Measurements from ENCODE around the gene FZR1. TPM values are rescaled to one million over a fixed set of nuclear protein-coding genes. Genes with fewer than 3 reads are reported as not detected.
A peak's percentile ranks its signal among the peaks of the same experiment; 100 is the strongest.
"Not testable (repeated sequence)": the region's sequence is repeated elsewhere in the genome, so short reads cannot be mapped to it uniquely, and the experiment has no call there.

FZR1 gene
- total RNA-seq, 1 donor from 2014 or later: 20.7 TPM

DNA sequence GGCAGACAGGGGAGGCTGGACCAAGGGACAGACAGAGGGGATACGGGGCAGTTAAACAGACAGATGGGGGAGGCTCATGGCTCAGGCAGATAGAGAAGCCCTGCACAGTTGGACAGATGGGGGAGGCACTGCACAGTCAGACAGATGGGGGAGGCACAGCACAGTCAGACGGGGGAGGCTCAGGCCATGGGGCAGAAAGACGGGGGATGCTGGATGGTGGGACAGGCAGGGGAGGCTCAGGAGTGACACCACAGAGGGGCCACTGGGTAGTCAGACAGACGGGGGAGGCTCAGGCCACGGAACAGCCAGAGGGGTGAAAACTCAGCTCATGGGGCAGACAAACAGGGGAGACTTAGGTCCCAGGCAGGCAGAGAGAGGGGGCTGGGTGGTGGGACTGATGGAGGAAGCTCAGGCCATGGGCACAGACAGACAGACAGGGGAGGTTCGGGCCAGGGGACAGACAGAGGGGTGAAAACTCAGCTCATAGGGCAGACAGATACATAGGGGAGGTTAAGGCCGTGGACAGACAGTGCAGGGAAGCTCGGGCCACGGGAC, 50.4 kb downstream of the FZR1 start:
- Histone ChIP-seq H3K4me3 (peak overlapping the region; percentile 79), H3K9me3 (replicated peaks) (no peaks in the 10 kb centered on the region), H3K27me3 (ENCODE audit: low read depth) (no peaks in the 10 kb centered on the region), H3K27ac (replicated peaks) (peak overlapping the region; percentile 85), H3K4me1 (peaks cover 47% of the 10 kb centered on the region), H3K36me3 (no peaks in the 10 kb centered on the region)
- intact Hi-C loops (cut with micrococcal nuclease): no loop called here
- TF ChIP-seq, protein P1, sequence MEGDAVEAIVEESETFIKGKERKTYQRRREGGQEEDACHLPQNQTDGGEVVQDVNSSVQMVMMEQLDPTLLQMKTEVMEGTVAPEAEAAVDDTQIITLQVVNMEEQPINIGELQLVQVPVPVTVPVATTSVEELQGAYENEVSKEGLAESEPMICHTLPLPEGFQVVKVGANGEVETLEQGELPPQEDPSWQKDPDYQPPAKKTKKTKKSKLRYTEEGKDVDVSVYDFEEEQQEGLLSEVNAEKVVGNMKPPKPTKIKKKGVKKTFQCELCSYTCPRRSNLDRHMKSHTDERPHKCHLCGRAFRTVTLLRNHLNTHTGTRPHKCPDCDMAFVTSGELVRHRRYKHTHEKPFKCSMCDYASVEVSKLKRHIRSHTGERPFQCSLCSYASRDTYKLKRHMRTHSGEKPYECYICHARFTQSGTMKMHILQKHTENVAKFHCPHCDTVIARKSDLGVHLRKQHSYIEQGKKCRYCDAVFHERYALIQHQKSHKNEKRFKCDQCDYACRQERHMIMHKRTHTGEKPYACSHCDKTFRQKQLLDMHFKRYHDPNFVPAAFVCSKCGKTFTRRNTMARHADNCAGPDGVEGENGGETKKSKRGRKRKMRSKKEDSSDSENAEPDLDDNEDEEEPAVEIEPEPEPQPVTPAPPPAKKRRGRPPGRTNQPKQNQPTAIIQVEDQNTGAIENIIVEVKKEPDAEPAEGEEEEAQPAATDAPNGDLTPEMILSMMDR (IDR thresholded peaks at IDR 0.05; ENCODE audit: borderline replicate concordance): no peak
- DNase-seq: no peak

DNA sequence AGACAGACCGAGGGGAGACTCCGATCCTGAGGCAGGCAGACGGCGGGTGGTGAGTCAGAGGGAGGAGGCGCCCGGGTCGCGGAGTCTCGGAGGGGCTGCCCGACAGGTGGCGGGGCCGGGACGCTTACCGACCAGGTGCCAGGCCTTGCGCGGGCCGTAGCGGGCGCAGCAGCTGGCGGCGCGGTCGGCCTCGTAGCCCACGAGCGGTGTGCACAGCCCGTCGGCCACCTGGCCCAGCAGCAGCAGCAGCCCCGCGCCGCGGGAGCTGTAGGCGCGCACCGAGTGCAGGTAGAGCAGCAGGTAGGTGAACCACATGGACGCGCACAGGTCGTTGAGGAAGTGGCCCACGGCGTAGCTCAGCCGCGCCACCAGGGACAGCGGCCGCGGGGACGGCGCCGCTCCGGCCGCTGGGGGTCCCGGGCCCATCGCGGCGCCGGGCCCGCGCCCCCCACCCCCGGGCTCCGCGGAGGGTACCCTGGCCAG, 50.9 kb downstream of the FZR1 start:
- TF ChIP-seq, protein P1 (IDR thresholded peaks at IDR 0.05; ENCODE audit: borderline replicate concordance): peak; percentile 32
- peak overlapping the region; percentile 85 for H3K27ac ChIP-seq (replicated peaks)
- intact Hi-C loops (cut with micrococcal nuclease): no loop called here
- H3K27me3 ChIP-seq (ENCODE audit: low read depth): no peaks in the 10 kb centered on the region
- H3K9me3 ChIP-seq (replicated peaks): no peaks in the 10 kb centered on the region
- no peak for DNase-seq
- peak overlapping the region; percentile 79 for H3K4me3 ChIP-seq
- H3K36me3 ChIP-seq: no peaks in the 10 kb centered on the region
- H3K4me1 ChIP-seq: peaks cover 47% of the 10 kb centered on the region

DNA sequence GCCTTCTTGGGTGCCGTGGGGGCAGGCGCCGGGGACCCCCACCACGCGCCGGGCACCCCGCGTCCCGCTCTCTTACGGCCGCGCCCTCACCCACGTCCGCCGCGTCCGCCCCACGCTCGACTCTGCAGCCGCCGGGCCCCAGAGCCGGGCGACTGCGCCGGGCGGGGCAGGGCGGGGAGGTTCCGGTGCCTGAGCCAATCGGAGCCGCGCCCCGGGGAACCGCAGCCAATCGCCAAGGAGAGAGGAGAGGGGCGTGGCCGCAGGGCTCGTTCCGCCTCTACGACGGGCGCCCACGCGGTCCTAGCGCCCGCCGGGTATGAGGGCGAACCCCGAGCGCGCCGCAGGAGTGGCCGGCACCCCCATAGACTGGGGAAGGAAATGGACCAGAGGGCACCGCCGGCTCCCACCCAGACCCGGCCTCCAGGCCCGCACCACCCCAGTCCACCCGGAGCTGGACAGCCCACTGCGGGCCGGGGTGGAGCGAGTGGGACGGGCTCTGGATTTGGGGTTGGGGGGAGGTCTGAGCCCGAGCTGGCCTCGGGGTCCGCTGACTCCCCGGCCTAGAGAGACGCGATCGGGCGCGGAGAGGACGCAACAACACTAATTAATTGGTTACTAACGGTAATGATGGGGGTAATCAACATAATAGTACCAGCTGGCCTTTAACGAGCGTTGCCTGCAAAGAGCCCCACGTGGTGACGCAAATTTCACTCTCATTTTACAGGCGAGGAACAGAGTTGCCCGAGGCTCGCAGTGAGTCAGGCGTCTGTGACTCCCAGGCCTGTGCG, 51.5 kb downstream of the FZR1 start, which contains the start of gene MFSD12:
MFSD12 (minus strand) TSS at position 126 of the 788 bp plus-strand sequence. CDS start 183 bp downstream, outside the sequence.
- TF ChIP-seq, protein P1 (IDR thresholded peaks at IDR 0.05; ENCODE audit: borderline replicate concordance): no peak

DNA sequence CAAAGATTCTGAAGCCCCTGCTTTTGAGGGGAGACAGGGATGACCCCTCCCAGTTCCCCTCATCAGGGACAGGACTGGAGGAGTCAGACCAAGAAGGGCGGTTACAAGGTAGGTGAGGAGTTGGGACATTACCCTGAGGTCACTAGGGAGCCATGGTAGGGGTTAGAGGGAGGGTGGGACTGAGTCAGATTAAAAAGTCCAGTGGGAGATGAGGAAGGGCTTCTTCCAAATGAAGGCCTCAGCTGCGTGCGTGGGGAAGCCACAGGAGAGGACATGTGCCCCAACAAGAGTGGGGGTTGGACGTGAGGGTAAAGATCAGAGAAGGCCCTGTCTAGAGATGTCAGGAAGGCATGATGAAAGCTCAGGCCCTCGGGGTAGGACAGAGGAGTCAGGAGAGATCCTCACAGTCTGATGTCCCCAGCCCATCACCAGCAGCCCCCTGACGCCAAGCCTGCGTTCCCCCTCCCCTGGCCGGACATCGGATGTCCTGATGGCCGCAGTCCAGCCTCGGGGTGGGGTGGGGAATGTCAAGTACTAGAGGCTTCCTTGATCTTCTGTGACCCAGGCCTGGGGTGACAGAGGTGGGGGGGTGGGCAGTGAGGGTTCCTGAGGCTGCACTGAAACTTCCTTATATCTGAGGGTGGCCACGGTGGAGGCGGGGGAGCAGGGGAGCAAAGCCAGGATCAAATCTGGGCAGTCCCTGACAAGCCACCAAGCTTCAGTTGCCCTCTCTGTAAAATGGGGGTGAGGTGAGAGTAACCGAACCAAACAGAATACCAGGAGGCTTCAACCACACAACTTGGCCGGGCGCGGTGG, 57.8 kb downstream of the FZR1 start:
- H3K4me3 ChIP-seq: no peak overlapping the region
- no peaks in the 10 kb centered on the region for H3K4me1 ChIP-seq
- TF ChIP-seq, protein P1 (IDR thresholded peaks at IDR 0.05; ENCODE audit: borderline replicate concordance): no peak
- no peak for DNase-seq
- intact Hi-C loops (cut with micrococcal nuclease): no loop called here
- no peak overlapping the region for H3K27ac ChIP-seq (replicated peaks)
- no peaks in the 10 kb centered on the region for H3K9me3 ChIP-seq (replicated peaks)
- no peaks in the 10 kb centered on the region for H3K27me3 ChIP-seq (ENCODE audit: low read depth)
- H3K36me3 ChIP-seq: no peaks in the 10 kb centered on the region

More for the DNA sequence above, 51.5 kb downstream of the FZR1 start, which contains the start of gene MFSD12:
- no peaks in the 10 kb centered on the region for H3K36me3 ChIP-seq
- intact Hi-C loops (cut with micrococcal nuclease): no loop called here
- DNase-seq: peak; percentile 96
- peak within 1 kb of the TSS; percentile 85 for H3K27ac ChIP-seq (replicated peaks)
- peak within 1 kb of the TSS; percentile 79 for H3K4me3 ChIP-seq
- H3K27me3 ChIP-seq (ENCODE audit: low read depth): no peaks in the 10 kb centered on the region
- no peaks in the 10 kb centered on the region for H3K9me3 ChIP-seq (replicated peaks)
- H3K4me1 ChIP-seq: peaks cover 44% of the 10 kb centered on the region

DNA sequence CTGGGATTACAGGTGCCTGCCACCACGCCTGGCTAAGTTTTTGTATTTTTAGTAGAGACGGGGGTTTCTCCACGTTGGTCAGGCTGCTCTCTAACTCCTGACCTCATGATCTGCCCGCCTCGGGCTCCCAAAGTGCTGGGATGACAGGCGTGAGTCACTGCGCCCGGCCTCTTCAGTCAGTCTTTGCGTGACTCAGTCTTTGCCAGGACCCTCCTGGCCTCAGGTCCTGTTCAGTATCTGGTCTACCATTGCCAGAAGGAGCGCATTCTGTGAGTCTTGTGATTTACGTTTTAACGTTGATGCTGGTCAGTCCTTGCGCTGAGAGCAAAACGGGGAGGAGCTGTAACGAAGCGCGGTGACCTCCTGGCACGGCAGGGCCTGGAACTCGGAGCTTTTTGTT, 59.0 kb downstream of the FZR1 start:
- no peak for DNase-seq
- no peak overlapping the region for H3K27ac ChIP-seq (replicated peaks)
- no peaks in the 10 kb centered on the region for H3K4me1 ChIP-seq
- TF ChIP-seq, protein P1 (IDR thresholded peaks at IDR 0.05; ENCODE audit: borderline replicate concordance): no peak
- H3K9me3 ChIP-seq (replicated peaks): no peaks in the 10 kb centered on the region
- intact Hi-C loops (cut with micrococcal nuclease): no loop called here
- H3K4me3 ChIP-seq: no peak overlapping the region
- H3K36me3 ChIP-seq: no peaks in the 10 kb centered on the region
- H3K27me3 ChIP-seq (ENCODE audit: low read depth): no peaks in the 10 kb centered on the region

DNA sequence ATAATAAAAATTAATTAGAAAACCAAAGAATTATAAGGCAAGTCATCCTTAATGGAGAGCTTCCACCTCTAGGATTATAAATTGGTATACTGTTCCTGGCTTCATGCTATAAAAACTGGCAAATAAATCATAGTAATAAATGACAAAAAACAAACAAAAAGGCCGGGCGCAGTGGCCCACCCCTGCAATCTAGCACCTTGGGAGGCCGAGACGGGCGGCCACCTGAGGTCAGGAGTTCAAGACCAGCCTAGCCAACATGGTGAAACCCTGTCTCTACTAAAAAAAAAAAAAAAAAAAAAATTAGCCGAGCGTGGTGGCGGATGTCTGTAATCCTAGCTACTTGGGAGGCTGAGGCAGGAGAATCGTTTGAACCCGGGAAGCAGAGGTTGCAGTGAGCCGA, 63.9 kb downstream of the FZR1 start:
- not testable (repeated sequence) for H3K4me3 ChIP-seq, DNase-seq

More for the DNA sequence above, 63.9 kb downstream of the FZR1 start:
- H3K27ac ChIP-seq (replicated peaks); H3K27me3 ChIP-seq (ENCODE audit: low read depth); intact Hi-C loops (cut with micrococcal nuclease); H3K36me3 ChIP-seq; H3K9me3 ChIP-seq (replicated peaks): not testable (repeated sequence)
- H3K4me1 ChIP-seq: peaks cover 18% of the 10 kb centered on the region

All from left ventricle myocardium inferior (tissue), 1 donor.